Activated CD4-positive, alpha-beta T cell treated with anti-CD3 and anti-CD28 coated beads, Interleukin-2, amount 50 U/mL, for 48 hours (primary cell): ENCODE results near the gene ANK3.

ENCODE experiments used
- DNase-seq, 2 experiments: peaks; one replicate each; pipeline ENCODE4 v3.0.0-alpha.2; 2020

The ANK3 gene

GRCh38 chr10:60008816-60009215, 380.9 kb downstream of the ANK3 start:
- DNase-seq, result no peak

GRCh38 chr10:60006062-60006461, 383.6 kb downstream of the ANK3 start:
- DNase-seq, result no peak

- no peak for DNase-seq
These were observed 385.8 kb downstream of the ANK3 start for GRCh38 chr10:60003651-60004523.

GRCh38 chr10:60000747-60001146, 388.9 kb downstream of the ANK3 start:
- no peak for DNase-seq

- no peak for DNase-seq
These were observed 391.7 kb downstream of the ANK3 start for GRCh38 chr10:59997827-59998525.

- no peak for DNase-seq
These were observed 393.8 kb downstream of the ANK3 start for GRCh38 chr10:59995862-59996261.

GRCh38 chr10:59993931-59994330, 395.7 kb downstream of the ANK3 start:
- no peak for DNase-seq

GRCh38 chr10:59991661-59992060, 398.0 kb downstream of the ANK3 start:
- DNase-seq, result no peak

- DNase-seq, result no peak
These were observed 398.6 kb downstream of the ANK3 start for GRCh38 chr10:59991117-59991516.

- no peak for DNase-seq
These were observed 404.0 kb downstream of the ANK3 start for GRCh38 chr10:59985639-59986038.

GRCh38 chr10:59984415-59984814, 405.3 kb downstream of the ANK3 start:
- no peak for DNase-seq

- no peak for DNase-seq
These were observed 409.3 kb downstream of the ANK3 start for GRCh38 chr10:59980356-59980755.

GRCh38 chr10:59977486-59977885, 412.2 kb downstream of the ANK3 start:
- DNase-seq, result no peak

- DNase-seq, result no peak
These were observed 412.8 kb downstream of the ANK3 start for GRCh38 chr10:59976909-59977308.
